ENCODE measurements around the gene DLGAP4. TPM values are rescaled to one million over a fixed set of nuclear protein-coding genes. Genes with fewer than 3 reads are reported as not detected.

Gene DLGAP4
- total and polyA plus RNA-seq, 10 of the 15 experiments (the other 5 are each of a cell fraction or from before 2014, with no cell fraction given) = 0.42 to 43.3 (median 19.0) TPM

GRCh38 chr20:36370991-36371790, 65.1 kb downstream of the DLGAP4 start:
- no peak overlapping the region for H3K4me2 ChIP-seq (ENCODE audit: control insufficient read depth, insufficient read depth)
- no peaks in the 10 kb centered on the region for H3K79me2 ChIP-seq (ENCODE audit: control insufficient read depth, insufficient read depth, low read length)
- BruUV-seq (replicated peaks) = no TSS peak
- H3K27ac ChIP-seq (ENCODE audit: control insufficient read depth, insufficient read depth) = no peak overlapping the region
- TF ChIP-seq, protein P1, sequence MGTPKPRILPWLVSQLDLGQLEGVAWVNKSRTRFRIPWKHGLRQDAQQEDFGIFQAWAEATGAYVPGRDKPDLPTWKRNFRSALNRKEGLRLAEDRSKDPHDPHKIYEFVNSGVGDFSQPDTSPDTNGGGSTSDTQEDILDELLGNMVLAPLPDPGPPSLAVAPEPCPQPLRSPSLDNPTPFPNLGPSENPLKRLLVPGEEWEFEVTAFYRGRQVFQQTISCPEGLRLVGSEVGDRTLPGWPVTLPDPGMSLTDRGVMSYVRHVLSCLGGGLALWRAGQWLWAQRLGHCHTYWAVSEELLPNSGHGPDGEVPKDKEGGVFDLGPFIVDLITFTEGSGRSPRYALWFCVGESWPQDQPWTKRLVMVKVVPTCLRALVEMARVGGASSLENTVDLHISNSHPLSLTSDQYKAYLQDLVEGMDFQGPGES (IDR thresholded peaks at IDR 0.05) = no peak
- ChIA-PET POLR2A (no interaction called here), CTCF (no interaction called here), RAD21 (ENCODE audit: unreplicated experiment) (no interaction called here), SMC1A (ENCODE audit: uncharacterized antibody, unreplicated experiment) (interaction anchor here (0.8 kb wide), 1 partner anchor 215 kb away, joined by 3 read pairs; no protein-coding TSS in a partner anchor)
- H4K20me1 ChIP-seq (ENCODE audit: control insufficient read depth, insufficient read depth) = no peaks in the 10 kb centered on the region
- FAIRE-seq (no peak), DNase-seq (ENCODE audit: low read depth, low spot score) (no peak), ATAC-seq (no peak)
- in situ Hi-C loops (cut with MboI) (no loop called here), intact Hi-C loops (cut with micrococcal nuclease; ENCODE audit: unreplicated experiment) (no loop called here)
- H3K4me1 ChIP-seq (ENCODE audit: control insufficient read depth, insufficient read depth, low read length) = no peaks in the 10 kb centered on the region
- WGBS (ENCODE audit: insufficient coverage, insufficient replicate concordance, low lambda C conversion rate, missing lambda C conversion rate) = 35% methylated on average over 15 of the region's 15 CpGs
- no peak overlapping the region for H2AFZ ChIP-seq (ENCODE audit: control insufficient read depth, low read depth, low read length)
- H3K36me3 ChIP-seq (ENCODE audit: control insufficient read depth in 2 of 2, insufficient read depth in 2 of 2, low read length in 1 of 2) = no peaks in the 10 kb centered on the region
- H3K4me3 ChIP-seq = no peak overlapping the region
- no peaks in the 10 kb centered on the region for H3K9me3 ChIP-seq (replicated peaks; ENCODE audit: control insufficient read depth, insufficient read depth, low read length)
- peaks cover 0 to 3% of the 10 kb centered on the region in 2 experiments; a peak in 2 of 4 replicates for H3K27me3 ChIP-seq (replicated peaks in 1 of 2; ENCODE audit: control insufficient read depth in 2 of 2, insufficient read depth in 2 of 2, low read length in 1 of 2)
- no peak overlapping the region for H3K9ac ChIP-seq (ENCODE audit: control insufficient read depth, insufficient read depth, low read length)

GRCh38 chr20:36372666-36373065, 66.5 kb downstream of the DLGAP4 start:
- in situ Hi-C loops (cut with MboI) (no loop called here), intact Hi-C loops (cut with micrococcal nuclease; ENCODE audit: unreplicated experiment) (no loop called here)
- BruUV-seq (replicated peaks) = no TSS peak
- Histone ChIP-seq H3K9ac (ENCODE audit: control insufficient read depth, insufficient read depth, low read length) (no peak overlapping the region), H3K4me3 (no peak overlapping the region), H3K27me3 (replicated peaks in 1 of 2; ENCODE audit: control insufficient read depth in 2 of 2, insufficient read depth in 2 of 2, low read length in 1 of 2) (no peaks in the 10 kb centered on the region; a peak in 1 of 4 replicates), H3K4me2 (ENCODE audit: control insufficient read depth, insufficient read depth) (no peak overlapping the region), H2AFZ (ENCODE audit: control insufficient read depth, low read depth, low read length) (no peak overlapping the region), H3K9me3 (replicated peaks; ENCODE audit: control insufficient read depth, insufficient read depth, low read length) (no peaks in the 10 kb centered on the region), H3K36me3 (ENCODE audit: control insufficient read depth in 2 of 2, insufficient read depth in 2 of 2, low read length in 1 of 2) (no peaks in the 10 kb centered on the region), H3K4me1 (ENCODE audit: control insufficient read depth, insufficient read depth, low read length) (no peaks in the 10 kb centered on the region), H3K79me2 (ENCODE audit: control insufficient read depth, insufficient read depth, low read length) (no peaks in the 10 kb centered on the region), H4K20me1 (ENCODE audit: control insufficient read depth, insufficient read depth) (no peaks in the 10 kb centered on the region), H3K27ac (ENCODE audit: control insufficient read depth, insufficient read depth) (no peak overlapping the region)
- ChIA-PET POLR2A (interaction anchor here (0.6 kb wide), 1 partner anchor 247 kb away, joined by 3 read pairs; no protein-coding TSS in a partner anchor), CTCF (interaction anchor here (1.2 kb wide), 1 partner anchor 67 kb away, joined by 3 read pairs; no protein-coding TSS in a partner anchor), SMC1A (ENCODE audit: uncharacterized antibody, unreplicated experiment) (no interaction called here), RAD21 (ENCODE audit: unreplicated experiment) (no interaction called here)
- FAIRE-seq = no peak
- no peak for DNase-seq (ENCODE audit: low read depth, low spot score)
- 30% methylated on average over 7 of the region's 7 CpGs for WGBS (ENCODE audit: insufficient coverage, insufficient replicate concordance, low lambda C conversion rate, missing lambda C conversion rate)
- no peak for ATAC-seq
- TF ChIP-seq IRF5 (IDR thresholded peaks at IDR 0.05; ENCODE audit: borderline replicate concordance) (no peak), SMC3 (IDR thresholded peaks at IDR 0.05; ENCODE audit: borderline replicate concordance, low read length) (no peak), USF2 (IDR thresholded peaks at IDR 0.05; ENCODE audit: borderline replicate concordance, low read depth, low read length) (no peak), EED (IDR thresholded peaks at IDR 0.05; ENCODE audit: low read depth) (no peak), ZNF274 (IDR thresholded peaks at IDR 0.05; ENCODE audit: insufficient read depth, insufficient read length) (no peak), RUNX3 (IDR thresholded peaks at IDR 0.05; ENCODE audit: low read length) (no peak), SREBF2 (IDR thresholded peaks at IDR 0.05; ENCODE audit: low read length) (no peak), NFXL1 (IDR thresholded peaks at IDR 0.05; ENCODE audit: borderline replicate concordance) (no peak)
- TF ChIP-seq, protein P2, sequence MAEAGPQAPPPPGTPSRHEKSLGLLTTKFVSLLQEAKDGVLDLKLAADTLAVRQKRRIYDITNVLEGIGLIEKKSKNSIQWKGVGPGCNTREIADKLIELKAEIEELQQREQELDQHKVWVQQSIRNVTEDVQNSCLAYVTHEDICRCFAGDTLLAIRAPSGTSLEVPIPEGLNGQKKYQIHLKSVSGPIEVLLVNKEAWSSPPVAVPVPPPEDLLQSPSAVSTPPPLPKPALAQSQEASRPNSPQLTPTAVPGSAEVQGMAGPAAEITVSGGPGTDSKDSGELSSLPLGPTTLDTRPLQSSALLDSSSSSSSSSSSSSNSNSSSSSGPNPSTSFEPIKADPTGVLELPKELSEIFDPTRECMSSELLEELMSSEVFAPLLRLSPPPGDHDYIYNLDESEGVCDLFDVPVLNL (IDR thresholded peaks at IDR 0.05; ENCODE audit: low read depth, low read length) = no peak
- TF ChIP-seq, protein P3, sequence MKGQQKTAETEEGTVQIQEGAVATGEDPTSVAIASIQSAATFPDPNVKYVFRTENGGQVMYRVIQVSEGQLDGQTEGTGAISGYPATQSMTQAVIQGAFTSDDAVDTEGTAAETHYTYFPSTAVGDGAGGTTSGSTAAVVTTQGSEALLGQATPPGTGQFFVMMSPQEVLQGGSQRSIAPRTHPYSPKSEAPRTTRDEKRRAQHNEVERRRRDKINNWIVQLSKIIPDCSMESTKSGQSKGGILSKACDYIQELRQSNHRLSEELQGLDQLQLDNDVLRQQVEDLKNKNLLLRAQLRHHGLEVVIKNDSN (IDR thresholded peaks at IDR 0.05; ENCODE audit: borderline replicate concordance, extremely low read length, insufficient read depth, low read depth, low read length) = no peak

Data from GM12878 (cell line).